ENCODE data around the gene ITGA4.

GRCh38 chr2:181585732-181586131 lies 128.5 kb downstream of the ITGA4 start:
- TF ChIP-seq CTCF (IDR thresholded peaks at IDR 0.05), result no peak
- TF ChIP-seq POLR2A (IDR thresholded peaks at IDR 0.05), result no peak
- TF ChIP-seq EP300 (IDR thresholded peaks at IDR 0.05), result no peak

Data from ovary (tissue), 3 donors.